Measurements from ENCODE around the gene ULK4.

The ULK4 gene

DNA sequence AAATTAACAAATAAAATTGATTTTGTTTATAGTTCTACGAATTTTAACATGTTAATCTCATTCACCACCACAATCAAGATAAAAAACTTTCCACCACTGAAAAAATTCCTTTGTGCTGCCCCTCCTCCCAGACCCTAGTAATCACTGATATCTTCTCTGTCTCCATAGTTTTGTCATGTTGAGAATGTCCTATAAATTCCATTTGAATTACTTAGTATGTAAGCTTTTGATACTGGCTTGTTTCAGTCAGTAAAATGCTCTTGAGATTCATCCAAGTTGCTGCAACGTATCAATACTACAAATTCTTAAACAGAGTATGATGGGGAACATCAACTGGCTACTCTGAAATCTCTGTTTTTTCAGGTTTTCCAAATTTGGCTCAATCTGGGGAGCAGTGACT, 633.0 kb downstream of the ULK4 start:
- Histone ChIP-seq H3K4me3 (ENCODE audit: low read depth in 1 of 2, low read length in 2 of 2) (no peak overlapping the region), H3K9ac (ENCODE audit: low read depth, low read length) (no peak overlapping the region), H3K4me2 (ENCODE audit: insufficient read depth, low read length) (no peak overlapping the region), H3K79me2 (ENCODE audit: insufficient read depth, low read length) (no peaks in the 10 kb centered on the region), H3K9me3 (ENCODE audit: insufficient read depth, low read length, severe bottlenecking) (no peaks in the 10 kb centered on the region), H3K27me3 (ENCODE audit: insufficient read depth, low read length, poor library complexity) (no peaks in the 10 kb centered on the region), H3K36me3 (ENCODE audit: insufficient read depth, low read length) (no peaks in the 10 kb centered on the region), H3K4me1 (ENCODE audit: insufficient read depth, low read length) (no peaks in the 10 kb centered on the region), H4K20me1 (ENCODE audit: insufficient read depth, low read length) (no peaks in the 10 kb centered on the region), H2AFZ (ENCODE audit: low read depth, low read length) (no peak overlapping the region), H3K27ac (ENCODE audit: low read length) (no peak overlapping the region)
- ATAC-seq (ENCODE audit: insufficient read depth, low read depth) (no peak), DNase-seq (no peak)
- TF ChIP-seq EZH2 (IDR thresholded peaks at IDR 0.05; ENCODE audit: borderline replicate concordance, low read depth, low read length, severe bottlenecking), result no peak
- TF ChIP-seq, protein P1, sequence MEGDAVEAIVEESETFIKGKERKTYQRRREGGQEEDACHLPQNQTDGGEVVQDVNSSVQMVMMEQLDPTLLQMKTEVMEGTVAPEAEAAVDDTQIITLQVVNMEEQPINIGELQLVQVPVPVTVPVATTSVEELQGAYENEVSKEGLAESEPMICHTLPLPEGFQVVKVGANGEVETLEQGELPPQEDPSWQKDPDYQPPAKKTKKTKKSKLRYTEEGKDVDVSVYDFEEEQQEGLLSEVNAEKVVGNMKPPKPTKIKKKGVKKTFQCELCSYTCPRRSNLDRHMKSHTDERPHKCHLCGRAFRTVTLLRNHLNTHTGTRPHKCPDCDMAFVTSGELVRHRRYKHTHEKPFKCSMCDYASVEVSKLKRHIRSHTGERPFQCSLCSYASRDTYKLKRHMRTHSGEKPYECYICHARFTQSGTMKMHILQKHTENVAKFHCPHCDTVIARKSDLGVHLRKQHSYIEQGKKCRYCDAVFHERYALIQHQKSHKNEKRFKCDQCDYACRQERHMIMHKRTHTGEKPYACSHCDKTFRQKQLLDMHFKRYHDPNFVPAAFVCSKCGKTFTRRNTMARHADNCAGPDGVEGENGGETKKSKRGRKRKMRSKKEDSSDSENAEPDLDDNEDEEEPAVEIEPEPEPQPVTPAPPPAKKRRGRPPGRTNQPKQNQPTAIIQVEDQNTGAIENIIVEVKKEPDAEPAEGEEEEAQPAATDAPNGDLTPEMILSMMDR (IDR thresholded peaks at IDR 0.05; ENCODE audit: borderline replicate concordance, extremely low read depth, low read length, poor library complexity, severe bottlenecking), result no peak

DNA sequence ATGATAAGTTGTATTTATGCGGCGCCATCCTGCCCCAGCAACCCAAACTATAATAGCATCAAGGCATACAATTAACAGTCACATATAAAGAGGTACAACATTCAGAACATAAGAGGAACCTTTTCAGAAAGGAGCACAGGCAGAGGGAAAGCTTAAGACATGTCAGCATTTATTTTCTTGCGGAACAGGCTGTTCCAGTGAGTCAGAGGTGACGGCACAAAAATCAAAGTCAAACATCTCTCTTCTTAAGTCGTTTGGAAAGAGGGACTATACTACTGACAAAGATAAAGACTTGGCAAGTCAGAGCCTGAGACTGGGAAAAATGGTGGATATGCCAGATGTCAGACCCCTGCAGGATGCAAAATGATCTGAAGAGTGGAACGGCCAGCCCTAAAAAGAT, 634.2 kb downstream of the ULK4 start:
- Histone ChIP-seq H3K9ac (ENCODE audit: low read depth, low read length) (no peak overlapping the region), H3K27ac (ENCODE audit: low read length) (no peak overlapping the region), H3K79me2 (ENCODE audit: insufficient read depth, low read length) (no peaks in the 10 kb centered on the region), H3K27me3 (ENCODE audit: insufficient read depth, low read length, poor library complexity) (no peaks in the 10 kb centered on the region), H2AFZ (ENCODE audit: low read depth, low read length) (no peak overlapping the region), H3K4me2 (ENCODE audit: insufficient read depth, low read length) (no peak overlapping the region), H3K4me3 (ENCODE audit: low read depth in 1 of 2, low read length in 2 of 2) (no peak overlapping the region), H3K36me3 (ENCODE audit: insufficient read depth, low read length) (no peaks in the 10 kb centered on the region), H3K9me3 (ENCODE audit: insufficient read depth, low read length, severe bottlenecking) (no peaks in the 10 kb centered on the region), H4K20me1 (ENCODE audit: insufficient read depth, low read length) (no peaks in the 10 kb centered on the region), H3K4me1 (ENCODE audit: insufficient read depth, low read length) (no peaks in the 10 kb centered on the region)
- no peak for TF ChIP-seq EZH2 (IDR thresholded peaks at IDR 0.05; ENCODE audit: borderline replicate concordance, low read depth, low read length, severe bottlenecking)
- TF ChIP-seq, protein P1 (IDR thresholded peaks at IDR 0.05; ENCODE audit: borderline replicate concordance, extremely low read depth, low read length, poor library complexity, severe bottlenecking), result no peak
- DNase-seq, result no peak
- ATAC-seq (ENCODE audit: insufficient read depth, low read depth), result no peak

DNA sequence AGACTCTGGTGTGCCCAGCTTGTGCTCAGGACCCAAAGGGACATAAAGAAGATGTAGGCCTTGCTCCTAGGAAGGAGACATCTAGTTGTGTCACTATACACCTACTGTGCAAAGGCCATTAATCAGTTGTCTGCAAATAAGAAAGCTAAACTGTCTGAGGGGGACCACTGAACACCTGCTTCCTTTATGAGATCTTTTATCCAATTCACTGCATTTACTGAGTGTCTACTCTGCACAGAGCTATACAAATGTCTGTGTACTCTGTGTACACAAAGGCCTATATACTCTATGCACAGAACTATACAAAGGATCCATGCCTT, 637.8 kb downstream of the ULK4 start:
- TF ChIP-seq, protein P1 (IDR thresholded peaks at IDR 0.05; ENCODE audit: borderline replicate concordance, extremely low read depth, low read length, poor library complexity, severe bottlenecking), result no peak
- no peak for TF ChIP-seq EZH2 (IDR thresholded peaks at IDR 0.05; ENCODE audit: borderline replicate concordance, low read depth, low read length, severe bottlenecking)
- no peaks in the 10 kb centered on the region for H3K4me1 ChIP-seq (ENCODE audit: insufficient read depth, low read length)
- H4K20me1 ChIP-seq (ENCODE audit: insufficient read depth, low read length), result no peaks in the 10 kb centered on the region
- ATAC-seq (ENCODE audit: insufficient read depth, low read depth), result no peak
- H3K4me2 ChIP-seq (ENCODE audit: insufficient read depth, low read length), result no peak overlapping the region
- no peaks in the 10 kb centered on the region for H3K27me3 ChIP-seq (ENCODE audit: insufficient read depth, low read length, poor library complexity)
- H3K36me3 ChIP-seq (ENCODE audit: insufficient read depth, low read length), result no peaks in the 10 kb centered on the region
- H3K4me3 ChIP-seq (ENCODE audit: low read depth in 1 of 2, low read length in 2 of 2), result no peak overlapping the region
- no peak for DNase-seq
- no peak overlapping the region for H3K9ac ChIP-seq (ENCODE audit: low read depth, low read length)
- no peaks in the 10 kb centered on the region for H3K9me3 ChIP-seq (ENCODE audit: insufficient read depth, low read length, severe bottlenecking)
- no peak overlapping the region for H3K27ac ChIP-seq (ENCODE audit: low read length)
- H2AFZ ChIP-seq (ENCODE audit: low read depth, low read length), result no peak overlapping the region
- H3K79me2 ChIP-seq (ENCODE audit: insufficient read depth, low read length), result no peaks in the 10 kb centered on the region

Measured in DND-41 (cell line).